Neuron (in vitro differentiated cells): ENCODE data around the gene ATP11A.

Experiments
- H2AFZ ChIP-seq: one replicate; pipeline ENCODE4 v1.6.1; 2013; ENCODE audit warnings: low read depth, mild to moderate bottlenecking, inconsistent platforms, low read length, moderate library complexity
- H3K27me3 ChIP-seq: one replicate; pipeline ENCODE4 v1.6.1; 2013; ENCODE audit warnings: low read length; ENCODE audit not compliant: insufficient read depth
- H3K36me3 ChIP-seq: one replicate; pipeline ENCODE4 v1.6.1; 2013; ENCODE audit warnings: low read length; ENCODE audit not compliant: insufficient read depth
- H3K4me1 ChIP-seq: one replicate; pipeline ENCODE4 v1.6.1; 2013; ENCODE audit warnings: low read length; ENCODE audit not compliant: insufficient read depth
- H3K4me3 ChIP-seq: 2 replicates; pipeline ENCODE4 v1.5.1; 2013; ENCODE audit warnings: mild to moderate bottlenecking, low read length, moderate library complexity
- H3K9me3 ChIP-seq: one replicate; pipeline ENCODE4 v1.6.1; 2013; ENCODE audit warnings: low read length

The ATP11A gene

DNA sequence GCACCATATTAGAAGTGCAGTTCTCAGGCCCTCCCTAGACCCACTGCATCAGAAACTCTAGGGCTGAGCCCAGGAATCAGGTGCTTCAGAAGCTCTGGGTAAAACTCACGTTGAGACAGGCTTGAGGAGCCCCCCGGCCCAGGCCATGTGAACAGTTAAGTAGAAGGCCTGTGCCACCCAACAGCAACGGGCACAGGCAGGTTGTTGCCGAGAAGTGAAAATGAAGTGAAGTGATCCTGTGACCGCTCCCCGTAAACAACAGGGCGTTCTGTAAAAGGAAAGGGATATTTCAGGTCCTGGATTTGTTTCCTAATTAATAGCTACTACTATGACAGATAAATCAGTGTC is 128.8 kb downstream of the ATP11A start:
- Histone ChIP-seq H3K4me1 (no peaks in the 10 kb centered on the region), H3K36me3 (peaks cover 18% of the 10 kb centered on the region), H3K27me3 (no peaks in the 10 kb centered on the region), H3K4me3 (no peak overlapping the region), H2AFZ (no peak overlapping the region), H3K9me3 (peaks cover 11% of the 10 kb centered on the region)

GRCh38 chr13:112819111-112819510 is 129.3 kb downstream of the ATP11A start:
- peaks cover 11% of the 10 kb centered on the region for H3K9me3 ChIP-seq
- no peak overlapping the region for H2AFZ ChIP-seq
- H3K4me1 ChIP-seq, result no peaks in the 10 kb centered on the region
- peaks cover 18% of the 10 kb centered on the region for H3K36me3 ChIP-seq
- H3K27me3 ChIP-seq, result no peaks in the 10 kb centered on the region
- H3K4me3 ChIP-seq, result no peak overlapping the region

GRCh38 chr13:112819816-112820215 is 130.0 kb downstream of the ATP11A start:
- H3K36me3 ChIP-seq, result peaks cover 18% of the 10 kb centered on the region
- peaks cover 11% of the 10 kb centered on the region for H3K9me3 ChIP-seq
- H3K4me1 ChIP-seq, result no peaks in the 10 kb centered on the region
- H2AFZ ChIP-seq, result no peak overlapping the region
- H3K4me3 ChIP-seq, result no peak overlapping the region
- no peaks in the 10 kb centered on the region for H3K27me3 ChIP-seq

DNA sequence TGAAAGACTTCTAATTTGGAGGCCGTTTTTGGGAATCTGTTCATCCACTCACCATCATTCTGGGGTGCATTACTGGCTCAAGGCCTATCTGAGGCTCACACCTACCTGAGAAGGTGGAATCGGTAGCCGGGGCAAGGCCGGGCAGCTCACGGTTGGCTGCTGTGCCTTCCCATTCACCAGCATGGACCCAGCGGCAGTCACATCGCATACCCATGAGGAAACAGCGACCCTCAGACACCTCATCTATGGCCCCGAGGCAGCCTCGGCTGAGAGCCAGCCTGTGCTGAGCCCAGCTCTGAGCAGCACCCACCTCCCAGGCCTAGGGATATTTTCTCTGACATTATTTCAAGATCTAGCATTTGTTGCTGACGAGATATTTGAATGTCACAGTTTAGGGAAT is 130.5 kb downstream of the ATP11A start:
- Histone ChIP-seq H3K9me3 (peaks cover 11% of the 10 kb centered on the region), H3K27me3 (no peaks in the 10 kb centered on the region), H3K36me3 (peaks cover 18% of the 10 kb centered on the region), H3K4me3 (no peak overlapping the region), H3K4me1 (no peaks in the 10 kb centered on the region), H2AFZ (no peak overlapping the region)

- no peak overlapping the region for H3K4me3 ChIP-seq
- H3K27me3 ChIP-seq, result no peaks in the 10 kb centered on the region
- no peak overlapping the region for H2AFZ ChIP-seq
- H3K36me3 ChIP-seq, result peaks cover 18% of the 10 kb centered on the region
- H3K4me1 ChIP-seq, result no peaks in the 10 kb centered on the region
- peaks cover 11% of the 10 kb centered on the region for H3K9me3 ChIP-seq
Observed at GRCh38 chr13:112821340-112822055, 131.7 kb downstream of the ATP11A start.

GRCh38 chr13:112822851-112823250 is 133.0 kb downstream of the ATP11A start:
- no peaks in the 10 kb centered on the region for H3K27me3 ChIP-seq
- H2AFZ ChIP-seq, result no peak overlapping the region
- no peak overlapping the region for H3K4me3 ChIP-seq
- H3K9me3 ChIP-seq, result peaks cover 6% of the 10 kb centered on the region
- H3K36me3 ChIP-seq, result peaks cover 18% of the 10 kb centered on the region
- H3K4me1 ChIP-seq, result no peaks in the 10 kb centered on the region

GRCh38 chr13:112824429-112824828 is 134.6 kb downstream of the ATP11A start:
- Histone ChIP-seq H3K27me3 (no peaks in the 10 kb centered on the region), H3K4me3 (no peak overlapping the region), H3K4me1 (no peaks in the 10 kb centered on the region), H3K9me3 (no peaks in the 10 kb centered on the region), H3K36me3 (peaks cover 18% of the 10 kb centered on the region), H2AFZ (no peak overlapping the region)

DNA sequence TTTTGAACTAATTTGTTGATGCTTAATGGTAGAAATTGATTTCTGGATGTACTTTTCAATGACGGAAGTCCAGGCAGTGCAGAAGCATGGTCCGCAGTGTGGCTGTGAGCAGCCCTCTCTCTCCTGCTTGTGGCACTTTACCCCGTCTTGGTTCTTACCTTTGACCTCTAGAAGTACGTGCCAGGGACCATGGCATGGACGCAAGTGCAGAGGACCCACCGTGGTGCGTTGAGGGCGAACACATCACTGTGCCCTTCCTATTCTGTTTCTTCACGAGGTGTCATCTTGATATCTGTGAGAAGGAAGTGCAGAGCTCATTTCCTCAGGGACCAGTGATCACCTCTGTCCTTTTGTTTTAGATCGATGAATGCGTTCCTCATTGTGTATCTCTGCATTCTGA is 135.2 kb downstream of the ATP11A start:
- Histone ChIP-seq H3K27me3 (no peaks in the 10 kb centered on the region), H3K4me1 (no peaks in the 10 kb centered on the region), H2AFZ (no peak overlapping the region), H3K4me3 (no peak overlapping the region), H3K9me3 (no peaks in the 10 kb centered on the region), H3K36me3 (peaks cover 12% of the 10 kb centered on the region)

- Histone ChIP-seq H3K36me3 (peaks cover 6% of the 10 kb centered on the region), H3K9me3 (no peaks in the 10 kb centered on the region), H3K27me3 (no peaks in the 10 kb centered on the region), H2AFZ (no peak overlapping the region), H3K4me3 (no peak overlapping the region), H3K4me1 (no peaks in the 10 kb centered on the region)
Observed at GRCh38 chr13:112825875-112826274, 136.0 kb downstream of the ATP11A start.

DNA sequence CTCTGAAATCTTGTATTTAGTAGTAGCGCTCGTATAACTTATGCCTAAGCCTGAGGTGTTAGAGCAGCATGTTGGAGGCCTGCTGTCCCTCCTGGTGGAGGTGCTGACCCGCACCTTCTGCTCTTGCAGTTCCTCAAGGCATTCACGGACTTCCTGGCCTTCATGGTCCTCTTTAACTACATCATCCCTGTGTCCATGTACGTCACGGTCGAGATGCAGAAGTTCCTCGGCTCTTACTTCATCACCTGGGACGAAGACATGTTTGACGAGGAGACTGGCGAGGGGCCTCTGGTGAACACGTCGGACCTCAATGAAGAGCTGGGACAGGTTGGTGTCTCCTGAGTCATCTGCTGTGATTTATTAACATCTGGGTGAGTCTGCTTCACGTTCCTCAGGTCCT is 136.7 kb downstream of the ATP11A start:
- Histone ChIP-seq H2AFZ (no peak overlapping the region), H3K27me3 (no peaks in the 10 kb centered on the region), H3K36me3 (peaks cover 10% of the 10 kb centered on the region), H3K9me3 (peaks cover 2% of the 10 kb centered on the region), H3K4me3 (no peak overlapping the region), H3K4me1 (no peaks in the 10 kb centered on the region)

DNA sequence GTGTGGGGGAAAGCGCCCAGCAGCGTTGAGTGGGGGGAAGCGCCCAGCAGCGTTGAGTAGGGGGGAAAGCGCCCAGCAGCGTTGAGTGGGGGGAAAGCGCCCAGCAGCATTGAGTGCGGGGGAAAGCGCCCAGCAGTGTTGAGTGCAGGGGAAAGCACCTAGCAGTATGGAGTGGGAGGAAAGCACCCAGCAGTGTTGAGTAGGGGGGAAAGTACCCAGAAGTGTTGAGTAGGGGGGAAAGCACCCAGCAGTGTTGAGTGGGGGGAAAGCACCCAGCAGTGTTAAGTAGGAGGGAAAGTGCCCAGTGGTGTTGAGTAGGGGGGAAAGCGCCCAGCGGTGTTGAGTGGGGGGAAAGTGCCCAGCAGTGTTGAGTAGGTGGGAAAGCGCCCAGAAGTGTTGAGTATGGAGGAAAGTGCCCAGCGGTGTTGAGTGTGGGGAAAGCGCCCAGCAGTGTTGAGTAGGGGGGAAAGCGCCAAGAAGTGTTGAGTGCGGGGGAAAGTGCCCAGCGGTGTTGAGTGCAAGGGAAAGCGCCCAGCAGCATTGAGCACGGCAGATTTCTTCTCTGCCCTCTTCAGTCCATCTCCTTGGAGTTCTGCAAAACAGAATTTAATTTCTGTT is 138.4 kb downstream of the ATP11A start:
- Histone ChIP-seq H3K9me3 (peaks cover 16% of the 10 kb centered on the region), H3K27me3 (no peaks in the 10 kb centered on the region), H3K4me3 (no peak overlapping the region), H2AFZ (no peak overlapping the region), H3K36me3 (peaks cover 21% of the 10 kb centered on the region), H3K4me1 (no peaks in the 10 kb centered on the region)

DNA sequence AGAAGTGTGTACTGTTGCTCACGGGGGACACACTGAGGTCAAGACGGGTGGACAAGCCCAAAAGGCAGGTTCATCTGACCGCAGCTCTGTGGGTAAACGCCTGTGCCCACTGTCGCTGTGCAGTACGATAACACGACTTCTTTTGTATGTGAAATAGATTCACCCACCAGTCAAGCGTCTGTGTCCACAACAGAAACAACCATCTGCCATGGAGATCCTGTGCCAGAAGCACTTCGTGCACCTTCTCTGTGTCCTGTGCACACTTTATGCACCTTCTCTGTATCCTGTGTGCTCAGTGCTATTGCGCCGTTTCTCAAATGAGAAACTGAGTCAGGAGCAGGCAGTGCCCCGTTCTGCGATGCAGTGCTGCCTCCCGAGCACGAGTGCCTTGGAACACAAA is 138.9 kb downstream of the ATP11A start:
- Histone ChIP-seq H3K27me3 (no peaks in the 10 kb centered on the region), H3K4me3 (no peak overlapping the region), H3K9me3 (peaks cover 16% of the 10 kb centered on the region), H3K36me3 (peaks cover 23% of the 10 kb centered on the region), H2AFZ (no peak overlapping the region), H3K4me1 (no peaks in the 10 kb centered on the region)

- Histone ChIP-seq H3K4me1 (no peaks in the 10 kb centered on the region), H2AFZ (no peak overlapping the region), H3K9me3 (peaks cover 16% of the 10 kb centered on the region), H3K4me3 (no peak overlapping the region), H3K36me3 (peaks cover 22% of the 10 kb centered on the region), H3K27me3 (no peaks in the 10 kb centered on the region)
Observed at GRCh38 chr13:112831196-112831595, 141.4 kb downstream of the ATP11A start.

GRCh38 chr13:112831801-112832200 is 142.0 kb downstream of the ATP11A start:
- Histone ChIP-seq H3K4me3 (no peak overlapping the region), H3K4me1 (no peaks in the 10 kb centered on the region), H3K27me3 (no peaks in the 10 kb centered on the region), H2AFZ (no peak overlapping the region), H3K9me3 (peaks cover 16% of the 10 kb centered on the region), H3K36me3 (peaks cover 22% of the 10 kb centered on the region)
